Activated T-cell treated with anti-CD3 and anti-CD28 coated beads for 1 hour (primary cell): Measurements from ENCODE around the gene GOT2.
"Not testable (repeated sequence)": the region's sequence is repeated elsewhere in the genome, so short reads cannot be mapped to it uniquely, and the experiment has no call there.

Experiments
- DNase-seq: peaks from one replicate; pipeline ENCODE4 v3.0.0-alpha.2; 2020; ENCODE audit warnings: low read depth

GOT2 gene

GRCh38 chr16:58717994-58718393 lies 16.1 kb downstream of the GOT2 start:
- no peak for DNase-seq

GRCh38 chr16:58716468-58716867 lies 17.6 kb downstream of the GOT2 start:
- no peak for DNase-seq

- DNase-seq, result no peak
Observed at GRCh38 chr16:58713742-58714141, 20.4 kb downstream of the GOT2 start.

GRCh38 chr16:58709333-58709732 lies 24.8 kb downstream of the GOT2 start:
- DNase-seq, result no peak

GRCh38 chr16:58699151-58699550 lies 35.0 kb downstream of the GOT2 start:
- no peak for DNase-seq

- DNase-seq, result no peak
Observed at GRCh38 chr16:58695368-58695767, 38.7 kb downstream of the GOT2 start.

- no peak for DNase-seq
Observed at GRCh38 chr16:58692450-58692849, 41.7 kb downstream of the GOT2 start.

- not testable (repeated sequence) for DNase-seq
Observed at GRCh38 chr16:58686985-58687706, 47.0 kb downstream of the GOT2 start.

GRCh38 chr16:58685084-58685449 lies 49.0 kb downstream of the GOT2 start:
- no peak for DNase-seq

- peak; percentile 60 for DNase-seq
Observed at GRCh38 chr16:58684354-58685083, 49.6 kb downstream of the GOT2 start, which contains the start of gene SLC38A7. Gene SLC38A7, minus strand, starts transcription at chr16:58684770. Its CDS starts 4,644 bp downstream, at chr16:58680126.

- no peak for DNase-seq
Observed at GRCh38 chr16:58684001-58684353, 50.1 kb downstream of the GOT2 start.

GRCh38 chr16:58679763-58680162 lies 54.4 kb downstream of the GOT2 start:
- no peak for DNase-seq

- DNase-seq, result no peak
Observed at GRCh38 chr16:58678716-58679115, 55.4 kb downstream of the GOT2 start.

- DNase-seq, result no peak
Observed at GRCh38 chr16:58678269-58678668, 55.8 kb downstream of the GOT2 start.

GRCh38 chr16:58670946-58671583 lies 63.1 kb downstream of the GOT2 start:
- DNase-seq, result no peak

- no peak for DNase-seq
Observed at GRCh38 chr16:58670177-58670576, 63.9 kb downstream of the GOT2 start.

- DNase-seq, result no peak
Observed at GRCh38 chr16:58665200-58665599, 68.9 kb downstream of the GOT2 start.

- no peak for DNase-seq
Observed at GRCh38 chr16:58661199-58661830, 72.8 kb downstream of the GOT2 start.

GRCh38 chr16:58659911-58660310 lies 74.2 kb downstream of the GOT2 start:
- DNase-seq, result not testable (repeated sequence)

- DNase-seq, result no peak
Observed at GRCh38 chr16:58658796-58659211, 75.3 kb downstream of the GOT2 start.
